Stimulated activated CD8-positive, alpha-beta memory T cell treated with anti-CD3 and anti-CD28 coated beads, Interleukin-4, amount 100 ng/mL, for 24 hours (primary cell): Measurements from ENCODE around the gene SYK.

Experiments
- DNase-seq: peaks from one replicate; pipeline ENCODE4 v3.0.0-alpha.2; 2020; ENCODE audit warnings: low read depth

The SYK gene

GRCh38 chr9:90906316-90907055 is 104.9 kb downstream of the SYK start:
- no peak for DNase-seq

GRCh38 chr9:90907056-90907445 is 105.4 kb downstream of the SYK start:
- DNase-seq = no peak

GRCh38 chr9:90907790-90908189 is 106.2 kb downstream of the SYK start:
- no peak for DNase-seq

- DNase-seq = no peak
These were observed 107.6 kb downstream of the SYK start for GRCh38 chr9:90909225-90909624.

DNA sequence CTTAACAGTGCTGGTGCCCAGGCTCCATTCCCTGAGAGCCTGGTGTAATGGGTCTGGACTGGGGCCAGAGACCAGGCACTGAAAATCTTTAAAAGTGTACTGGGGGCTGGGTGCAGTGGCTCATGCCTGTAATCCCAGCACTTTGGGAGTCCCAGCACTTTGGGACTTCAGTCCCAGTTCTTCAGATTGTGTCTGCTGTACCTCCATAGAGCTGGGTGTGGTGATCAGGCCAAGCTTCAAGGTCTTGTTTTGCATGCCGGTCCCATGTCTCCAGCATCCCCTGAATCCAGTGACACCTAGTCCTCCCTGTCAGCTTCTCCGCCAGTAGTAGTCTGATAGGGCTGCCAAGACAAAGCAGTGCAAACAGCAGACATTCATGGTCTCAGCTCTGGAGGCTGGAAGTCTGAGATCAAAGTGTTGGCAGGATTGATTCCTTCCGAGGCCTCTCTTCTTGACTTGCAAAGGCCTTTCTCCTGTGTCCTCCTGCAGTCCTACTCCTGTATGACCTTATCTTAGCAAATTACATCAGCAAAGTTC is 108.2 kb downstream of the SYK start:
- DNase-seq = no peak

DNA sequence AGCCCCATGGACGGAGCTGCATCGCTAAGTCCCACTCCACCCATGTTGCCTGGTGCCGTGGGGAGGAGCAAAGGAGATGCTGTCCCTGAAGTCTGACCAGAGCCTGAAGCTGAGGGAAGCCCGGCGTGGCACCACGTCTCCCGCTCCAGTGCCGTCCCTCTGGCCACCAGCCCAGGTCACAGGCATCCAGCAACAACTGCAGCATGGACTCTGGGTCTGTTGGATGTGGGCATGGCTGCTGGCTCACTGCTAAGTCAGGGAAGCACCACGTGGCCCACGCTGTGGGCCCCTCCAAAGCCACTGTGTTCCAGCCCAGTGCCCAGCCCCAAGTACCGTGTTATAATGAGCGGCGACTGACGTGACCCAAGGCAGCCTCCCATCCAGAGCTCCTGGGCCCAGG is 112.6 kb downstream of the SYK start:
- no peak for DNase-seq

GRCh38 chr9:90914868-90915483 is 113.4 kb downstream of the SYK start:
- peak; percentile 50 for DNase-seq

DNA sequence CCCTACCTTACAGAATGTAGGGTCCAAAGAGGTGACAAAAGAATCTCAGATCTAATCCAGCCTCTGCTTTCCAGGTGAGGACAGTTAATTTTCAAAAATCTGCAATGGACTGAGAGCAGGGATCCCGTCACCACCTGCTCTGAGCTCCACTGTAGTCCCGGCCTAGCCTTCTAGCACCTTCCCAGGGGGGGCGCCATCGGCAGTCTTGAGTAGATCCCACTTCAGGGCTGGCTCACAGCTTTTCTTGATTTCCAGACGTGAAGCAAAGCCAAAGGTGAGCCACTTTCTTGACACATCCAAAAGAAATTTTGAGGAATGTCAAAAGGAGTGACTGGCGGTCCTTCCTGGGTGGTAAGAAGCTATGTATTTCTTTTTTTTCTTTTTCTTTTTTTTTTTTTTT is 114.1 kb downstream of the SYK start:
- peak; percentile 24 for DNase-seq

- no peak for DNase-seq
These were observed 114.6 kb downstream of the SYK start for GRCh38 chr9:90916147-90916734.

- DNase-seq = no peak
These were observed 118.3 kb downstream of the SYK start for GRCh38 chr9:90919883-90920282.

GRCh38 chr9:90921104-90921503 is 119.5 kb downstream of the SYK start:
- no peak for DNase-seq

DNA sequence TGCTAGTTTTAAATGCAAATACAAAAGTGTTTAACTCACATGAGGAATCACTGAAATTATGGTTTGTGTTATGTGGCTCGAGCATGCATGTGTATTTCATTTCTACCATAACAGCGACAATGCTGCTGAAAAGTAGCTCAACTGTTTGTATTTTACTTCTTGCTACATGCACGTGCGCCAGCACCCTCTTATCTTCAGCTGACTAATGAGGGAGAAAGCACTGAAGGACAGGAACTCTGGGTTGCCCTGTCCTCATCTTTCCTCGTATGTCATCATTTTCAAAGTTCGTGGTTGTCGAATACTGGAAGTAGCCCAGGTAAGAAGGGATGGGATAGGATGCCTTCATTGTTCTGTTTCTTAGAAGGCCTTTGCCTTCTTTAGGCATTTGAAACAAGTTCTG is 120.3 kb downstream of the SYK start:
- DNase-seq = no peak

- no peak for DNase-seq
These were observed 124.1 kb downstream of the SYK start for GRCh38 chr9:90925581-90926257.

DNA sequence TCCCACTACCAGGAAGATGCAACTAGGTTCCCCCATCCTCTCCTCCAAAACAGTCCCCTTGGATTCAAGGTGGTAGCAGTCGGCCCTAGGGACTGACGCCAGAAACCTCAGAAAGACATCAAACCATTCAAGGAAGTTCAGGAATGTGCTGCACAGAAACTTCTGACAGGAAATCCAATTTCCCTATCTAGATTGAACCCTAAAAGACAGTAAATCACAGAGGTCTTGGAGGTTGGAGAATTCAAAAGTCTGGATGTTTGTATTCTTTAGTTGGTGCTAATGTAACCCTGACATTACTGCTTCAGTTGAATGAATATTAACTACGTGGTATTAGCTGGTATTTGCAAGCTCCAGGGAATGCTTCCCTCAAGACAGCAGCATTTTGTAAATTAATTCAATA is 125.3 kb downstream of the SYK start:
- DNase-seq = no peak

GRCh38 chr9:90927496-90927895 is 125.9 kb downstream of the SYK start:
- DNase-seq = no peak

GRCh38 chr9:90929626-90930025 is 128.0 kb downstream of the SYK start:
- no peak for DNase-seq

GRCh38 chr9:90933468-90933867 is 131.8 kb downstream of the SYK start:
- DNase-seq = no peak

DNA sequence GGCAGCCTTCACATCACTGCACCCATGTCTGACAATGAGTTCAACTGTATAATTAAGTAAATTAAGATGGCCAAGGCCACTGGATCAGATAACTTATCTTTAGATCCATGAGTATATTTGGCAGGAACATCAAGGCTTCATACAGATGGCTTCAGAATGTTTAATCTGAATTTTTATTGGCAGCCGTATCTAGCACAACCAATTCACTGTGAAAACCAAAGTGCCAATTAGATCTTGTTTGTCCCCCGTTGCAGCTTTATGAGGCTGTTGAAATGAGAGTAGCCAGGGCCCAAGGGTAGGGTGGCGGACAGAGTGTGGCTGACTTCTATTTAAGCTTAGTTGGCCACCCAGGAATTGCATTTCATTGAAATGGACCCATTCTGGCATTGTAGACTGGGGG is 137.7 kb downstream of the SYK start:
- DNase-seq = no peak

- no peak for DNase-seq
These were observed 138.7 kb downstream of the SYK start for GRCh38 chr9:90940280-90940679.

DNA sequence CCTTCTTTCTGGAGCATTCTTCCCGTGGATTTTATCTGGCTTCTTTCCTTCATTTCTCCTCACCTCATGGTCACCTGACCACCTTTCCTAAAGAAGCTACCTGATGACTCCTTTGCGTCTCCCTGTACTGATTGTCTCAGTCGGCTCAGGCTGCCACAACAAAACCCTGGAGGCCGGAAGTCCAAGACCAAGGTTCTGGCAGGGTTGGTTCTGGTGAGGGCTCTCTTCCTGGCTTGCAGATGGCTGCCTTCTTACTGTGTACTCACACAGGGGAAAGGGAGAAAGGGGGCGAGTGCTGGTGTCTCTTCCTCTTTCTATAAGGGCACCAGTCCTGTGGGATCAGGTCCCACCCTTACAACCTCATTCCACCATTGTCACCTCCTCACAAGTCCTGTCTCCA is 140.0 kb downstream of the SYK start:
- DNase-seq = no peak

DNA sequence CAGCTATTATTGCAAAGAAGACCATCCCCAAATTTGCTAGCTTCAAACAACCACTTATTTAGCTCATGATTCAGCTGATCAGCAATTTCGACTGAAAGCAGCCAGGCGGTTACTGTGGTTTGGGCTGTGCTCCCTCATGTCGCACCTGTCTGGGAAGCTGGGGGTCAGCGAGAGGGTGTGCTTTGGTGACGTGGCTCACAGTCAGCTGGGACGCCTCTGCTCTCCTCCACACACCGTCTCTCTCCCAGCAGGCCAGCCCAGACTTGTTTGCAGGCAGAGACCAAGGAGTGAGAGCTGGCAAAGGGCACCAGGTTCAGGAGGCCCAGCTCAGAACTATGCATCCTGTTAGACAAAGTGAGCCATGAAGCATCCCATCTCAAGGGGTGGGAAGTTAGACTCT is 140.9 kb downstream of the SYK start:
- DNase-seq = no peak

DNA sequence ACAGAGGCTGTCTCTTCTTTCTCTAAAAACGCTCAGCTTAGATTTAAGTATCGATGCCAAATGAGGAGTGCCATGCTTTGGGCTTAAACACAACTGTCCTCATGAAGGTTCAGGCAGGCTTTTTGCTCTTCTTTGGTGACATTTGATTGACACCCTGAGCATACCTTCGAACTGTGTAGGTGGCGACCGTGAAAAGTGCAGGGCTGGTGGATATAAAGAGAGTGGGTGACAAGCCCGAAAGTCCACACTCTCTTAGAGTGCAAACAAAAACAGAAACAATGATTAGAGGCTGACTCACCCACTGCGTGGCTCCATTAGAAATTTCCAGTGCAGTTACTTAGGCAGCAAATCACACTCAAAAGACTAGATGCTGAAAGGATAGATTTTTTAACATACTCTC is 141.7 kb downstream of the SYK start:
- DNase-seq = no peak

DNA sequence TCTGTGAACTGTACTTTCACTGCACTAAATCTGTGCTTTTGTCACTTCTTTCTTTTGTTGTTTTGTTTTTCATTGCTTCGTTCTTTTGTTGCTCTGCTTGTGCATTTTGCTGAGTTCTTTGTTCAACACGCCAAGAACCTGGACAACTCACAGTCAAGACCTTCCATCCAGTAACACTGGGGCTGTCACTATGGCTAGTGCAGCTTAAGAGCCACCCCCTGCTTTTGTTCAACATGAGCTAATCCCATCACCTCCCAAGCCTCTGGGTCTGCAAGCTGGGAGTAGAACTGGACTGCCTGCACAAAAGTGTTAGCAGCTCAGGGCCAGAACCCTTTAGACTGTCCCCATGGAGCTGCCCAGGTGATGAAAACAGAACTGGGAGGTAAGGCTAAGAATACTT is 143.7 kb downstream of the SYK start:
- no peak for DNase-seq
